T1000 (cell line): ENCODE data around the gene KCNK13.
A peak's percentile ranks its signal among the peaks of the same experiment; 100 is the strongest.
"Not testable (repeated sequence)": the region's sequence is repeated elsewhere in the genome, so short reads cannot be mapped to it uniquely, and the experiment has no call there.

ENCODE experiments used
- DNase-seq: peaks from one replicate; lab custom pipeline; 2025; ENCODE audit warnings: mixed read lengths; lab: John Stamatoyannopoulos, UW

Gene KCNK13

GRCh38 chr14:90060965-90061684 lies 669 bp upstream of the KCNK13 start:
- no peak for DNase-seq

- no peak for DNase-seq
Measured at GRCh38 chr14:90062127-90062794, 467 bp downstream of the KCNK13 start.

GRCh38 chr14:90062822-90063539 lies 1.2 kb downstream of the KCNK13 start:
- DNase-seq = no peak

- no peak for DNase-seq
Measured at GRCh38 chr14:90072350-90072749, 10.6 kb downstream of the KCNK13 start.

- no peak for DNase-seq
Measured at GRCh38 chr14:90079576-90079975, 17.8 kb downstream of the KCNK13 start.

GRCh38 chr14:90087433-90087832 lies 25.6 kb downstream of the KCNK13 start:
- peak; percentile 4 for DNase-seq

GRCh38 chr14:90088176-90088575 lies 26.4 kb downstream of the KCNK13 start:
- no peak for DNase-seq

- not testable (repeated sequence) for DNase-seq
Measured at GRCh38 chr14:90089486-90089885, 27.7 kb downstream of the KCNK13 start.

- DNase-seq = peak; percentile 3
Measured at GRCh38 chr14:90091393-90091792, 29.6 kb downstream of the KCNK13 start.

GRCh38 chr14:90093942-90094595 lies 32.3 kb downstream of the KCNK13 start:
- no peak for DNase-seq

- no peak for DNase-seq
Measured at GRCh38 chr14:90095096-90095495, 33.3 kb downstream of the KCNK13 start.

- no peak for DNase-seq
Measured at GRCh38 chr14:90096566-90096965, 34.8 kb downstream of the KCNK13 start.

- no peak for DNase-seq
Measured at GRCh38 chr14:90103808-90104207, 42.0 kb downstream of the KCNK13 start.

- DNase-seq = no peak
Measured at GRCh38 chr14:90105756-90106155, 44.0 kb downstream of the KCNK13 start.

- DNase-seq = no peak
Measured at GRCh38 chr14:90107789-90108188, 46.0 kb downstream of the KCNK13 start.

- no peak for DNase-seq
Measured at GRCh38 chr14:90109858-90110257, 48.1 kb downstream of the KCNK13 start.

GRCh38 chr14:90111895-90112534 lies 50.2 kb downstream of the KCNK13 start:
- peak; percentile 32 for DNase-seq

- DNase-seq = no peak
Measured at GRCh38 chr14:90114554-90114953, 52.8 kb downstream of the KCNK13 start.

GRCh38 chr14:90115780-90116179 lies 54.0 kb downstream of the KCNK13 start:
- no peak for DNase-seq

- DNase-seq = no peak
Measured at GRCh38 chr14:90116444-90116843, 54.6 kb downstream of the KCNK13 start.

GRCh38 chr14:90118027-90118426 lies 56.2 kb downstream of the KCNK13 start:
- DNase-seq = no peak

GRCh38 chr14:90126260-90126659 lies 64.5 kb downstream of the KCNK13 start:
- DNase-seq = no peak
